Measurements from ENCODE around the gene CDC34. TPM values are rescaled to one million over a fixed set of nuclear protein-coding genes. Genes with fewer than 3 reads are reported as not detected.
A peak's percentile ranks its signal among the peaks of the same experiment; 100 is the strongest.

CDC34 gene
- total RNA-seq, 1 donor from 2014 or later, result 124 TPM

- Histone ChIP-seq H3K27ac (no peak overlapping the region), H3K27me3 (no peaks in the 10 kb centered on the region), H3K4me3 (peak overlapping the region; percentile 92 to 93), H3K36me3 (peaks cover 4 to 6% of the 10 kb centered on the region in 2 donors), H3K4me1 (peaks cover 0 to 9% of the 10 kb centered on the region in 2 donors), H3K9me3 (no peaks in the 10 kb centered on the region)
- intact Hi-C loops (cut with DNase I), result loop anchor here (10.0 kb wide), 1 partner anchor 164 kb away; the partner anchor contains the start of gene MIER2
- TF ChIP-seq CTCF (IDR thresholded peaks at IDR 0.05), result no peak
- no peak for DNase-seq (ENCODE audit: low spot score in 2 of 2)
Measured at GRCh38 chr19:508204-509150, 23.1 kb upstream of the CDC34 start.

- peak; percentile 68 to 85 (median 74) for TF ChIP-seq CTCF (IDR thresholded peaks at IDR 0.05)
- H3K4me3 ChIP-seq, result no peak overlapping the region
- peaks cover 4 to 6% of the 10 kb centered on the region in 2 donors for H3K36me3 ChIP-seq
- peak in 1 of 2 donors; percentile 89 for DNase-seq (ENCODE audit: low spot score in 2 of 2)
- intact Hi-C loops (cut with DNase I), result no loop called here
- H3K27ac ChIP-seq, result peak overlapping the region in 1 of 2 donors; percentile 42
- no peaks in the 10 kb centered on the region for H3K9me3 ChIP-seq
- H3K4me1 ChIP-seq, result peaks cover 0 to 9% of the 10 kb centered on the region in 2 donors
- no peaks in the 10 kb centered on the region for H3K27me3 ChIP-seq
Measured at GRCh38 chr19:510606-511100, 20.9 kb upstream of the CDC34 start.

- DNase-seq (ENCODE audit: low spot score in 2 of 2), result no peak
- H3K4me1 ChIP-seq, result peaks cover 0 to 9% of the 10 kb centered on the region in 2 donors
- H3K36me3 ChIP-seq, result peaks cover 4 to 6% of the 10 kb centered on the region in 2 donors
- H3K27ac ChIP-seq, result peak overlapping the region in 1 of 2 donors; percentile 42
- TF ChIP-seq CTCF (IDR thresholded peaks at IDR 0.05), result no peak
- H3K27me3 ChIP-seq, result no peaks in the 10 kb centered on the region
- intact Hi-C loops (cut with DNase I), result no loop called here
- no peak overlapping the region for H3K4me3 ChIP-seq
- H3K9me3 ChIP-seq, result no peaks in the 10 kb centered on the region
Measured at GRCh38 chr19:511101-511851, 20.3 kb upstream of the CDC34 start.

GRCh38 chr19:512547-513365 lies 18.8 kb upstream of the CDC34 start:
- intact Hi-C loops (cut with DNase I), result no loop called here
- Histone ChIP-seq H3K4me3 (no peak overlapping the region), H3K9me3 (no peaks in the 10 kb centered on the region), H3K27ac (no peak overlapping the region), H3K4me1 (peaks cover 0 to 9% of the 10 kb centered on the region in 2 donors), H3K27me3 (no peaks in the 10 kb centered on the region), H3K36me3 (peaks cover 4 to 6% of the 10 kb centered on the region in 2 donors)
- no peak for DNase-seq (ENCODE audit: low spot score in 2 of 2)
- no peak for TF ChIP-seq CTCF (IDR thresholded peaks at IDR 0.05)

Data from ascending aorta (tissue), 2 donors.